ENCODE data around the gene SLC30A10.

Gene SLC30A10

DNA sequence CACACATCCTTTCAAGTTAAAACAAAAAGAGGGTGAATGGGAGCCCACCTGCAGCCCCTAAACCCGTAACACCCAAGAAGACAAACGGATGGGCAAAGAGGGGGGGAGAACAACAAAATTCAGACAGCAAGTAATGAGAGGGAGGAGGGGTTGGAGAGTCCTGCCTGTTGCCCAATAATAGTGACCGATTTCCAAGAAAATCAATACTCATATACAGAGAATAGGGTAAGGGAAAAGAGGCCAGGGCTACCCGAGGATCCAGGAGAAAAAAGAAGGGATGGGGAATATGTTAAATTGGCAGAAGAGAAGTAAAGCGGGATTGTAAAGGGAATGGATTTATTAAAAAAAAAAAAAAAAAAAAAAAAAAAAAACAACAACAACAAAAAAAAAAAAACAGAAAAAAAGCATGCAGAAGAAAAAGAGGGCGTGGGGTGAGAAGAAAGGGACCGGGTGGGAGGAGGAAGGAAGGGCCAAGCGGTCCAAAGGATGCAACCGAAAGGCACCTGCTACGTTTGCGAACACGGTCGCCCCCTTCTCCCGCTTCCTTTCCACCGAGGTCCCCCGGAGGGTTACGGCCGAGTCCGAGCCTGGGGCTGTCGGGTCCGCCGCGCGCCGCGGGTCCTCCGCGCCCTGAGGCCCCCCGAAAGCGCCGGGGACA, 930 bp downstream of the SLC30A10 start:
- TF ChIP-seq, protein P1, sequence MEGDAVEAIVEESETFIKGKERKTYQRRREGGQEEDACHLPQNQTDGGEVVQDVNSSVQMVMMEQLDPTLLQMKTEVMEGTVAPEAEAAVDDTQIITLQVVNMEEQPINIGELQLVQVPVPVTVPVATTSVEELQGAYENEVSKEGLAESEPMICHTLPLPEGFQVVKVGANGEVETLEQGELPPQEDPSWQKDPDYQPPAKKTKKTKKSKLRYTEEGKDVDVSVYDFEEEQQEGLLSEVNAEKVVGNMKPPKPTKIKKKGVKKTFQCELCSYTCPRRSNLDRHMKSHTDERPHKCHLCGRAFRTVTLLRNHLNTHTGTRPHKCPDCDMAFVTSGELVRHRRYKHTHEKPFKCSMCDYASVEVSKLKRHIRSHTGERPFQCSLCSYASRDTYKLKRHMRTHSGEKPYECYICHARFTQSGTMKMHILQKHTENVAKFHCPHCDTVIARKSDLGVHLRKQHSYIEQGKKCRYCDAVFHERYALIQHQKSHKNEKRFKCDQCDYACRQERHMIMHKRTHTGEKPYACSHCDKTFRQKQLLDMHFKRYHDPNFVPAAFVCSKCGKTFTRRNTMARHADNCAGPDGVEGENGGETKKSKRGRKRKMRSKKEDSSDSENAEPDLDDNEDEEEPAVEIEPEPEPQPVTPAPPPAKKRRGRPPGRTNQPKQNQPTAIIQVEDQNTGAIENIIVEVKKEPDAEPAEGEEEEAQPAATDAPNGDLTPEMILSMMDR (IDR thresholded peaks at IDR 0.05; ENCODE audit: low read depth, low read length): no peak
- no peak for DNase-seq (ENCODE audit: low read depth, low spot score)
- in situ Hi-C loops (cut with HindIII; ENCODE audit: low sequenced_read_pairs): no loop called here
- peak overlapping the region; percentile 41 for H3K4me3 ChIP-seq (ENCODE audit: low read depth, low read length)

DNA sequence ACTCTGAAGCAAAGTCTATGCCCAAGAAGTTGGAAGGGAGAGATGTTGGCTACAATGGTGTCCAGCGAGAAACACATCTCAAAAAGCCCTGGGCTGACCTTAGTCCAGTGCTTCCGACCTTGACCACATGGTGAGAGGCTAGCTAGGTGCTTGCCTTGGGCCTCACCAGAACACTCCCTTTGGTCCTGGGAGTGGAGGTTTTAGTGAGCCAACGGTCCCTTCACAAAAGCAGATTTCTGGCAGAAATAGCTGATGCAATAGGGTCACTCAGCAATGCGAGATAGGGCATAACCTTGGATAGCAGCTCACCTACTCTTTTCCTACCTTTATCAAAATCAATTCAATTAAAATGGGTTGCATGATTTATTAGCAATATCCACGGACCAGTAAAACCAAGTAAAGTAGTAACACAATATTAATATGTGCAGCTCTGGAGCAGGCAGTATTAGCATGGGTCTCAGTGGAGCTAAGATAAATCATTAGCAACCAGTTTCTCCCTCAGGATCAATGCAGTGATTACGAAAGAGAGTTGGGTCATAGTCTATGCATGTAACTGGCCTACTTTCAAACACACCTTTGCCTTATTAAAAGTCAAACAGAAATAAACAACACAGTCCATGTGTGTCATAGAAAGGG, 1.9 kb downstream of the SLC30A10 start:
- TF ChIP-seq, protein P1 (IDR thresholded peaks at IDR 0.05; ENCODE audit: low read depth, low read length): no peak
- DNase-seq (ENCODE audit: low read depth, low spot score): no peak
- in situ Hi-C loops (cut with HindIII; ENCODE audit: low sequenced_read_pairs): no loop called here
- H3K4me3 ChIP-seq (ENCODE audit: low read depth, low read length): no peak overlapping the region

DNA sequence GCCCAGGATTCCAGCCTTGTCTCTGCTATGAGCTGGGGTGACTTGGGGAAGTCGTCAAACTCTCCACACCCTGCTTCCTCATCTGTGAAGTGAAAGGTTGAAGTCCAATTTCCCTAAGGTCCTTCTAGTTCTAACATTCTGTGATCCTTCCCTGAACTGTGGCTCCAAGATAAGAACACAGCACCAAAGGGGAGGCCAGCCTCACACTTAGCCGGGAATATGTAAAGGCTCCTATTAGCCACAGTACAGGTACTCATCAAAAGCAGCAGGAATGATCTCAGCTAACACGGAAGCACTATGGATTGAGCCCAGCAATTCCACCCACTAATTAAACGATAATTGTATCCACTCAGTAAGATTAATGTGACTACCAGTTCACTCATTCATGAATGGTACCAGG, 4.0 kb downstream of the SLC30A10 start:
- TF ChIP-seq, protein P1 (IDR thresholded peaks at IDR 0.05; ENCODE audit: low read depth, low read length): no peak
- no peak overlapping the region for H3K4me3 ChIP-seq (ENCODE audit: low read depth, low read length)
- no peak for DNase-seq (ENCODE audit: low read depth, low spot score)
- in situ Hi-C loops (cut with HindIII; ENCODE audit: low sequenced_read_pairs): no loop called here

DNA sequence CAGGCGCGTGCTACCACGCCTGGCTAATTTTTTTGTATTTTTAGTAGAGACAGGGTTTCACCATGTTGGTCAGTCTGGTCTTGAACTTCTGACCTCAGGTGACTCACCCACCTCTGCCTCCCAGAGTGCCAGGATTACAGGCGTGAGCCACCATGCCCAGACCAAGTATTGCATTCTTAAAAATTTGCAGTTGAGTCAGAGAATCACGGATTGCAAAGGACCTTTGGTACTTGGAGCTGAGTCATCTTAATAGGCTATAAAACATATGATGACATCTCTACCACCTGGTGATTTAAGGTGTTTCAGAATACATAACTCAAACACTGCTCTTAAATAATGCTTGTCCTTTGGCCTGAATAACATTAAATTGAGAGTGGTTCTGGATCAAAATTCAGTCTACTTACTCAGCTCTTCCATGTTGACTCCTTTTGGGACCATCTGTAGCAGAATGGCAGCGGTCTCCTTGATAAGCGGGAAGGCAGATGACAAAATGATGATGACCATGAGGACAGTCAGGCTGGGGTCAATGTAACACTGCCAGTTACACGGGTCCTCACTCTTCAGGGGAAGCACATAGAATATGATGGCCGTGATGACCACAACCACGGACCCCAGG, 10.4 kb downstream of the SLC30A10 start:
- in situ Hi-C loops (cut with HindIII; ENCODE audit: low sequenced_read_pairs): no loop called here
- TF ChIP-seq, protein P1 (IDR thresholded peaks at IDR 0.05; ENCODE audit: low read depth, low read length): no peak
- peak; percentile 56 for DNase-seq (ENCODE audit: low read depth, low spot score)
- H3K4me3 ChIP-seq (ENCODE audit: low read depth, low read length): no peak overlapping the region

DNA sequence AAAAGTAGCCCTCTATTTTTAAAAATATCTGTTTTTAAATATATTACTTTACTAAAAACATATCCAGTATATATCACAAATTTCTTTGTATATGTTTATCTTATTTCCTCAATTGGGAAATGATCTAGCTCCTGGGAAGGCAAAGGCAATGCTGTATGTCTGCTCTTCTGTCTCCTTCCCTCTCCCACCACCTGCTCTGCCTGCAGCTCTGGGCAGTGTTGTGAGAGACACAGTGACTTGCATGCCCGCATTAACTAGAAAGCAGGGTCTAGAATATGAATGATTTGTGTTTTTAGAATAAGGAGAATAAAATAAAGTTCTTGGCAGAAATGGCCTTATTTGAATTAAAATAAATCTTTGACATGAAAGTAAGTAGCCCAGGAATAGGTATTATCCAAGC, 11.1 kb downstream of the SLC30A10 start:
- TF ChIP-seq, protein P1 (IDR thresholded peaks at IDR 0.05; ENCODE audit: low read depth, low read length): no peak
- DNase-seq (ENCODE audit: low read depth, low spot score): no peak
- in situ Hi-C loops (cut with HindIII; ENCODE audit: low sequenced_read_pairs): no loop called here
- no peak overlapping the region for H3K4me3 ChIP-seq (ENCODE audit: low read depth, low read length)

DNA sequence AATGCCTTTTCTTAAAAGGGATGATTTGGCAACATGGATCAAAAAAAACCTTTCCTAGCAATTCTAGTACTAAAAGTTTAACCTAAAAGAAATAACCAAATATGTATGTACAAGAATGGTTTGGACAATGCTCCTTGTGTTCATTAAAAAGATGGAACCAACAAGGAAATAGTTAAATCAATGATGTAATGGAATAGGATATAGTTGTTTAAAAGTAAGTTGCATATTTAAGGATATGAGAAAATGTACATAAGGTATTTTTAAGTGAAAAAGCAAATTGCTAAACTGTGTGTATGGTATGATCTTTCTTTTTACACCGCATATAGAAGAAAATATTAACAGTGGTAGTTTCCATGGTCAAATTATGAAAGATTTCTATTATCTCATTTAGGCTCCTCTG, 12.1 kb downstream of the SLC30A10 start:
- in situ Hi-C loops (cut with HindIII; ENCODE audit: low sequenced_read_pairs): no loop called here
- TF ChIP-seq, protein P1 (IDR thresholded peaks at IDR 0.05; ENCODE audit: low read depth, low read length): no peak
- no peak for DNase-seq (ENCODE audit: low read depth, low spot score)
- H3K4me3 ChIP-seq (ENCODE audit: low read depth, low read length): no peak overlapping the region

All from astrocyte of the spinal cord (primary cell).